A375 (cell line): ENCODE results near the gene LAS1L. TPM values are rescaled to one million over a fixed set of nuclear protein-coding genes. Genes with fewer than 3 reads are reported as not detected.

Source experiments
- total RNA-seq: library from RNA; depleted of rRNA; stranded (reverse); fragments of >200 nt; shearing (Covaris generic); gene quantifications from 2 replicates; pipeline ENCODE4 v1.2.3, GENCODE V29; 2014; rRNA removed

The LAS1L gene
- total RNA-seq: 66.5 and 68.1 TPM in 2 replicates

GRCh38 chrX:65534450-65535292, at the start of gene LAS1L:
Gene LAS1L (minus strand): TSS chrX:65534787. CDS start chrX:65534715, 72 bp downstream.

Other genes starting within 250 kb of the LAS1L start
- gene MSN, start 132.9 kb upstream of the LAS1L start, total RNA-seq: 128 and 132 TPM in 2 replicates